Breast epithelium (tissue), 4 donors: ENCODE data around the gene MICAL2. TPM values are rescaled to one million over a fixed set of nuclear protein-coding genes. Genes with fewer than 3 reads are reported as not detected.

Experiments
- DNase-seq, 2 donors: peaks; one replicate each; pipeline ENCODE4 v3.0.0-alpha.2; 2019; ENCODE audit warnings: low spot score in 2 of 2
- H3K27ac ChIP-seq, 2 donors: fragments of 200-600 bp; sonication (generic) in 1 of 2; one replicate each; pipeline ENCODE4 v1.5.1; 2016 to 2019; ENCODE audit warnings: mild to moderate bottlenecking in 1 of 2
- H3K27me3 ChIP-seq, 2 donors: fragments of 200-600 bp; sonication (generic) in 1 of 2; one replicate each; pipeline versions ENCODE4 v1.5.1 to v1.6.0; 2017 to 2019; ENCODE audit warnings: control low read depth in 1 of 2, mild to moderate bottlenecking in 1 of 2
- H3K36me3 ChIP-seq: fragments of 200-600 bp; one replicate; pipeline ENCODE4 v1.5.1; 2019
- H3K4me1 ChIP-seq, 2 donors: fragments of 200-600 bp; sonication (generic); one replicate each; pipeline ENCODE4 v1.5.1; 2016 to 2019; ENCODE audit warnings: control low read depth in 1 of 2
- H3K4me3 ChIP-seq, 3 donors: fragments of 200-600 bp; sonication (generic); 1 replicate in 2 of 3; 2 replicates in 1 of 3; pipeline ENCODE4 v1.5.1; 2016 to 2019; ENCODE audit warnings: mild to moderate bottlenecking in 3 of 3, moderate library complexity in 2 of 3
- H3K9me3 ChIP-seq, 2 donors: fragments of 200-600 bp; sonication (generic) in 1 of 2; one replicate each; pipeline ENCODE4 v1.5.1; 2016 to 2019; ENCODE audit warnings: control low read depth in 1 of 2
- POLR2A ChIP-seq: fragments of 450-650 bp; IDR thresholded peaks from one replicate; pipeline ENCODE4 v1.6.1; 2016; ENCODE audit warnings: antibody characterized with exemption, mild to moderate bottlenecking, moderate library complexity
- POLR2AphosphoS5 ChIP-seq, 3 donors: sonication (generic); formaldehyde crosslinking; IDR thresholded peaks; one replicate each; pipeline ENCODE4 v1.6.1; 2017; ENCODE audit warnings: antibody characterized with exemption in 3 of 3
- intact Hi-C: fragments of 100-400 bp; cut with DNase I; formaldehyde crosslinking; loops from one replicate; pipeline ENCODE4 v1.15.1; 2023; ENCODE audit warnings: low total_unique reads
- total RNA-seq, 3 donors: library from RNA; depleted of rRNA; stranded (reverse); fragments of >200 nt; gene quantifications; one replicate each; pipeline ENCODE4 v1.1.0, GENCODE V29; 2016
- TF ChIP-seq, protein P1 (sequence below), 3 donors: fragments of 450-650 bp; IDR thresholded peaks; one replicate each; pipeline ENCODE4 v1.5.1; 2016 to 2017; ENCODE audit warnings: antibody characterized with exemption in 3 of 3, mild to moderate bottlenecking in 3 of 3, moderate library complexity in 3 of 3

The MICAL2 gene
- total RNA-seq, 3 donors from 2014 or later: 30.9 to 52.4 (median 38.6) TPM

DNA sequence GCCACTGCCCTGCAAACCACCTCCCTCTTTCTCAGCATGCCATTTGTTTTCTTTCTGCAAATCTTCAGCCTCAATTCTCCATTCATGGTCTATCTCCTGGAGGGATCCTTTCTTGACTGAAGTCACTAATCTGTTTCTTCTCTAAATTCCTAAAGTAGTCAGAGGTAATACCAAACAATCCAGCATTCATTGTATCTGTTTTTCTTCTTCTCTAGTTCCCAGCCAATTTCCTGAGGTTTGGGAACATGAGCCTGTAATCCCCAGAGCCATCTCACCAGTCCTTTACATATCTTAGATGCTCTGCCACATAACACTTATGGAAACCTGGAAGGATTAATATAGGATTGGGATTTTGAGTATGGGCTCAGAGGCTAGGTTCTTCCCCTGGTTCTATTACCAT is 86.5 kb downstream of the MICAL2 start:
- Histone ChIP-seq H3K9me3 (no peaks in the 10 kb centered on the region), H3K4me1 (peaks cover 0 to 6% of the 10 kb centered on the region in 2 donors), H3K27me3 (no peaks in the 10 kb centered on the region), H3K27ac (no peak overlapping the region), H3K36me3 (no peaks in the 10 kb centered on the region), H3K4me3 (no peak overlapping the region)
- intact Hi-C loops: no loop called here
- TF ChIP-seq POLR2AphosphoS5 (IDR thresholded peaks at IDR 0.05) (no peak), POLR2A (no peak)
- TF ChIP-seq, protein P1, sequence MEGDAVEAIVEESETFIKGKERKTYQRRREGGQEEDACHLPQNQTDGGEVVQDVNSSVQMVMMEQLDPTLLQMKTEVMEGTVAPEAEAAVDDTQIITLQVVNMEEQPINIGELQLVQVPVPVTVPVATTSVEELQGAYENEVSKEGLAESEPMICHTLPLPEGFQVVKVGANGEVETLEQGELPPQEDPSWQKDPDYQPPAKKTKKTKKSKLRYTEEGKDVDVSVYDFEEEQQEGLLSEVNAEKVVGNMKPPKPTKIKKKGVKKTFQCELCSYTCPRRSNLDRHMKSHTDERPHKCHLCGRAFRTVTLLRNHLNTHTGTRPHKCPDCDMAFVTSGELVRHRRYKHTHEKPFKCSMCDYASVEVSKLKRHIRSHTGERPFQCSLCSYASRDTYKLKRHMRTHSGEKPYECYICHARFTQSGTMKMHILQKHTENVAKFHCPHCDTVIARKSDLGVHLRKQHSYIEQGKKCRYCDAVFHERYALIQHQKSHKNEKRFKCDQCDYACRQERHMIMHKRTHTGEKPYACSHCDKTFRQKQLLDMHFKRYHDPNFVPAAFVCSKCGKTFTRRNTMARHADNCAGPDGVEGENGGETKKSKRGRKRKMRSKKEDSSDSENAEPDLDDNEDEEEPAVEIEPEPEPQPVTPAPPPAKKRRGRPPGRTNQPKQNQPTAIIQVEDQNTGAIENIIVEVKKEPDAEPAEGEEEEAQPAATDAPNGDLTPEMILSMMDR (IDR thresholded peaks at IDR 0.05): no peak
- no peak for DNase-seq

DNA sequence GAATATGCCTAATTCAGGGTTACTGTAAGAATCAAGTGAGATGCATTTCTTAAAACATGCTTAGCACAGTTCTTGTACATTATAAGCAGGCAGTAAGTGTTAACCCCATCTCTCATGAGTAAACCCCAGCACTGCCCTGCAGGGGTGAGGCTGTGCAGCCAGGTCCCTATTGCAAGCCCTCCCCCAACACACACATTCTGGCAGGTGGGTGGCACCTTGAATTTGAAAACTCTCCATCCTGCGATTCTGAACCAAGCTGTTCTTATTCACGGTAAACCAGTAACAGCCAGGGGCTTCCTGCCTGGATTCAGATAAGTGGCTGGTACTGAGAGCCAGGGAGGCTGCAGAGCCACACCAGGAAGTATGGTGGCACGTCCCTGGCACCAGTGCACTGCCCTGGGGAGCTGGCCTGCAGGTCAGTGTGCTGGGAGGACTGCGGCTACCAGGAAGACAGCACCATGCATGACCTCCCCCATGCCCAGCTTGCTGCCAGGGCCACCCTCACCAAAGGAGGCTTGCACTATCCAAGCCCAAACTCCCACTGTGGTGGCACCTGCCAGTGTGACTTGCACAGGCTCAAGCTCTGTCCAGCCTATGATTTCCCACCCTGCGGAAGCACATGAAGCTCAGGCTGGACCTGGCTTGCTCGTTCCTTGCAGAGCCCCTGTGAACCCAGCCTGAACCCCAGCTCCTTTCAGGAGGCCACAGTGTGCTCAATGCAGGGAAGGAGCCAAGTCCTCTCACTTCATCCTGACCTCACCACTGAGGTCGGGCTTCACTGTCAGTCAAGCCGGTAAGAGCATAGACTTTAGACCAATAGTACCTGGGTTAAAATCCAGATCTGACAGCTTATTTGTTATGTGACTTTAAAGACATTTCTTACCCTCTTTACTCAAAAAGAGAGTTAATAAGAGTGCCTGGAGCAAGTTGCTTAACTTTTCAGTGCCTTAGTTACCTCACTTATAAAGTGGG is 88.1 kb downstream of the MICAL2 start:
- DNase-seq: no peak
- Histone ChIP-seq H3K9me3 (no peaks in the 10 kb centered on the region), H3K27me3 (no peaks in the 10 kb centered on the region), H3K4me3 (no peak overlapping the region), H3K4me1 (peaks cover 0 to 6% of the 10 kb centered on the region in 2 donors), H3K36me3 (no peaks in the 10 kb centered on the region), H3K27ac (no peak overlapping the region)
- TF ChIP-seq POLR2AphosphoS5 (IDR thresholded peaks at IDR 0.05): no peak
- no peak for TF ChIP-seq POLR2A
- TF ChIP-seq, protein P1 (IDR thresholded peaks at IDR 0.05): no peak
- intact Hi-C loops: no loop called here

DNA sequence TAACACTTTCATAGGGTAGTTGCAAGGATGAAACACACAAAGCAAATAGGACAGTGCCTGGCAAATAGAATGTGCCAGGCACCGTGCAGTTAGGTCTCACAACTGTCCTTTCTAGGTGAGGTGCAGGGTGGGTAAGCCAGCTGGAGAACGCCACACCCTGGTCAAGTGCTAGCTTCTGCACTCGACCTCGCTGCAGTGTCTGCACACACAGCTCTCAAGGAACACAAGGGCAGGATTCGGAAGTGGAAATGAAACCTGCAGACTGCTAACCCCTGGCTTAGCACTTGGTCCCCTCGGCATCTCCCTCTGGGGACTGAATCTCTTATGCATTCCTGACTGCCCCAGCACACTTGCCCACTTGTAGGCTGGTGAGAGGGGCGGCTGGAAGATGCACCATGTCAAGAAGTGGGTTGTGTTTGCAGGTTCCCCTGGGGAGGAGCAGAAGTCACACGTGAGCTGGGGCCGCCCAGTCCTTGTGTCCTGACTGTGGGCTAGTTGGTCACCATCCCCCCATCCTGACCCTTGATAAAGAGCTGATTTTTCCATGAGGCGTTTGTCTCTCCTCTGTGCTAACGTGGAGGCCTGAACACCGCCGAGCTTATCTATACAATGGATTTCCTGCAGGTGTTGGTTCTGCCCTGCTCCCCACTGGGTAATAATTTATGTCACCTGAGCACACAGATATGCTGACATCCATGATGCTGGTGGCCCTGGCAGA is 89.0 kb downstream of the MICAL2 start:
- TF ChIP-seq POLR2AphosphoS5 (IDR thresholded peaks at IDR 0.05) (no peak), POLR2A (no peak)
- TF ChIP-seq, protein P1 (IDR thresholded peaks at IDR 0.05): no peak
- Histone ChIP-seq H3K27ac (no peak overlapping the region), H3K27me3 (no peaks in the 10 kb centered on the region), H3K9me3 (no peaks in the 10 kb centered on the region), H3K4me1 (peaks cover 0 to 6% of the 10 kb centered on the region in 2 donors), H3K4me3 (no peak overlapping the region), H3K36me3 (no peaks in the 10 kb centered on the region)
- intact Hi-C loops: no loop called here
- no peak for DNase-seq

DNA sequence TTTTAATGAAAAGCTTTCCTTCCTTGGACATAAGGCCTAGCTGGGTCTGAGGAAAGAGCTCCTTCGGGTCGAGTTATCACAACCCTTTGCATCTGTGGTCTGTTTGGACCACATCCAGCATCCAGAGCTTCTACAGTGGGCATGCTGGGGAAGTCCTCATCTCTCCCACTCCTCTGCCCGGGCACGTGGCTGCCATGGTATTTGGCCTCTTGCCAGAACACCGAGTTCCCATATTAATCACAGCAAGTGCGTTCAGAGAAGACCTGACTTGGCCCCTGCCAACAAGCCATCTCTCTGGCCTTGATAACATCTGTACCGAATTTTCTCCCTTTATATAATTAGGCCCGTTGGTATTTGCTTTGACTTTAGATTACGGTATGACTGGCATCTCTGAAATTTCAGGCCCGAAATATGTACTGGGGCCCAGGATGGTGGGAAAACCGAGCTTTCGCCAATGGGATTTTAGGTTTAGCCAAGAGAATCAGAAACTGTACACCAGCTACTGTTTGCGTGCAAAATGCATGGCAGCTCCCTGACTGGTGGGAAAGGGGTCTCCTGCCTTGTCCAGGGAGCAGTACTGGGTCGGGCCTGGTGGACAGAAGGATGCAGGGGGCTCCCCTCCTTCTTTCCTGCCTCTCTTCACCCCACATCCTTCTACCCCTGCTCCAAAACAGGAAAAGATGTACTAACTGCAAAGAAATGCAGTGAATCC is 90.0 kb downstream of the MICAL2 start:
- Histone ChIP-seq H3K27me3 (no peaks in the 10 kb centered on the region), H3K4me1 (peaks cover 0 to 6% of the 10 kb centered on the region in 2 donors), H3K9me3 (no peaks in the 10 kb centered on the region), H3K27ac (peak overlapping the region; percentile 29 to 80), H3K36me3 (no peaks in the 10 kb centered on the region), H3K4me3 (no peak overlapping the region)
- TF ChIP-seq POLR2AphosphoS5 (IDR thresholded peaks at IDR 0.05): no peak
- TF ChIP-seq, protein P1 (IDR thresholded peaks at IDR 0.05): no peak
- no peak for TF ChIP-seq POLR2A
- DNase-seq: peak in 1 of 2 donors; percentile 56
- intact Hi-C loops: no loop called here
